Endodermal cell (in vitro differentiated cells): ENCODE measurements around the gene MIER2. TPM values are rescaled to one million over a fixed set of nuclear protein-coding genes. Genes with fewer than 3 reads are reported as not detected.

Source experiments
- DNase-seq: peaks from one replicate; pipeline ENCODE4 v3.0.0-alpha.2; 2017
- H3K27ac ChIP-seq: 2 replicates; pipeline ENCODE4 v1.5.1; 2013; ENCODE audit warnings: mild to moderate bottlenecking, low read depth, low read length, moderate library complexity
- H3K27me3 ChIP-seq: 2 replicates; pipeline ENCODE4 v1.6.1; 2013; ENCODE audit warnings: mild to moderate bottlenecking, low read length, moderate library complexity; ENCODE audit not compliant: insufficient read depth, control insufficient read depth, poor library complexity, severe bottlenecking
- H3K36me3 ChIP-seq: 2 replicates; pipeline ENCODE4 v1.7.0; 2013; ENCODE audit warnings: mild to moderate bottlenecking, low read length, moderate library complexity; ENCODE audit not compliant: control insufficient read depth, insufficient read depth
- H3K4me1 ChIP-seq: one replicate; pipeline ENCODE4 v1.7.0; 2013; ENCODE audit warnings: low read length; ENCODE audit not compliant: control insufficient read depth, insufficient read depth
- H3K4me3 ChIP-seq: 2 replicates; pipeline ENCODE4 v1.5.1; 2013; ENCODE audit warnings: mild to moderate bottlenecking, low read length, moderate library complexity
- H3K9ac ChIP-seq: 2 replicates; pipeline ENCODE4 v1.6.1; 2013; ENCODE audit warnings: mild to moderate bottlenecking, low read length, moderate library complexity; ENCODE audit not compliant: poor library complexity, severe bottlenecking; ENCODE audit errors: extremely low read depth
- H3K9me3 ChIP-seq: 2 replicates; pipeline ENCODE4 v1.6.1; 2013; ENCODE audit warnings: mild to moderate bottlenecking, low read length, moderate library complexity; ENCODE audit not compliant: control insufficient read depth
- H3K27ac Mint-ChIP-seq: 2 replicates; pipeline ENCODE4 v1.8.0; 2020; ENCODE audit warnings: mixed read lengths
- H3K27me3 Mint-ChIP-seq: 2 replicates; pipeline ENCODE4 v1.8.0; 2021; ENCODE audit warnings: mild to moderate bottlenecking, mixed read lengths; ENCODE audit not compliant: insufficient read depth
- H3K36me3 Mint-ChIP-seq: 2 replicates; pipeline ENCODE4 v1.8.0; 2020; ENCODE audit warnings: low read depth, mixed read lengths
- H3K4me1 Mint-ChIP-seq: 2 replicates; pipeline ENCODE4 v1.8.0; 2020; ENCODE audit warnings: mixed read lengths
- H3K4me3 Mint-ChIP-seq: 2 replicates; pipeline ENCODE4 v1.8.0; 2020; ENCODE audit warnings: mild to moderate bottlenecking, moderate library complexity, mixed read lengths
- H3K9me3 Mint-ChIP-seq: 2 replicates; pipeline ENCODE4 v1.8.0; 2020; ENCODE audit warnings: mild to moderate bottlenecking, mixed read lengths
- CTCF ChIP-seq: fragments of 200-600 bp; sonication (generic); conservative IDR thresholded peaks from 2 replicates; pipeline ENCODE4 v1.5.0; 2021; ENCODE audit warnings: antibody characterized with exemption, mild to moderate bottlenecking
- WGBS, 2 experiments: methylation state at CpG; one replicate each; pipeline versions ENCODE4 v1.1.5 to v1.1.7; 2013; ENCODE audit warnings: missing lambda C conversion rate in 2 of 2, mixed read lengths in 1 of 2; ENCODE audit not compliant: insufficient coverage in 1 of 2, insufficient read length in 1 of 2; 5-methylcytosine and 5-hydroxymethylcytosine counted together
- total RNA-seq, 2 donors: library from RNA; stranded (reverse); fragmentation: NEBNext Ultra II Directional in 1 of 2; extraction: Animal tissue kit (Norgen Biotek cat#: 25700) in 1 of 2; gene quantifications; 2 replicates in 1 of 2; 3 replicates in 1 of 2; pipeline ENCODE4 v1.2.1, GENCODE V29; 2021

Gene MIER2
- total RNA-seq, 2 donors from 2014 or later: 50.5 to 51.3 TPM

GRCh38 chr19:391726-392374 lies 47.3 kb upstream of the MIER2 start:
- H3K4me3 Mint-ChIP-seq: no peak overlapping the region

DNA sequence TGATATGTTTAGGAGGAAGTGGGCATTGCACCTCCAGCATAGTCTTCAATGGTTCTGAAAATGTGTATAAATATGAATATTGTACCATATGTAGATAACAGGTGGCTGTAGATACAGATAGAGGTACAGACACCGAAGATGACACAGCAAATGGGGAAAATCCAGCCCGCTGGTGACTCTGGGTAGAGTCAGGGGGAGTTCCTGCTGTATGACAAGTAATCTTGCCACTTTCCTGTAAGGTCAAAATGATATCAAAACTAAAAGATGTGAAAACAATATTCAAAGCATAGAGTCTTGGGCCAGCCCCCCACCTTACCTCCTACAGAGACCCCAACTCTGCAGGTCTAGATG lies 46.6 kb upstream of the MIER2 start:
- WGBS, 2 experiments: 93 to 100% methylated on average over 2 of the region's 2 CpGs
- peaks cover 20% of the 10 kb centered on the region for H3K27me3 Mint-ChIP-seq
- H3K4me3 ChIP-seq: no peak overlapping the region
- H3K9ac ChIP-seq: no peak overlapping the region
- H3K36me3 ChIP-seq: no peaks in the 10 kb centered on the region
- peaks cover 17% of the 10 kb centered on the region for H3K9me3 ChIP-seq
- no peaks in the 10 kb centered on the region for H3K27me3 ChIP-seq
- H3K27ac Mint-ChIP-seq: no peak overlapping the region
- peaks cover 15% of the 10 kb centered on the region for H3K9me3 Mint-ChIP-seq
- TF ChIP-seq CTCF: no peak
- H3K36me3 Mint-ChIP-seq: no peaks in the 10 kb centered on the region
- no peak overlapping the region for H3K4me3 Mint-ChIP-seq
- no peak for DNase-seq
- no peak overlapping the region for H3K27ac ChIP-seq
- no peaks in the 10 kb centered on the region for H3K4me1 ChIP-seq
- peaks cover 18% of the 10 kb centered on the region for H3K4me1 Mint-ChIP-seq

More at GRCh38 chr19:391726-392374, 47.3 kb upstream of the MIER2 start:
- Histone ChIP-seq H3K36me3 (no peaks in the 10 kb centered on the region), H3K4me1 (no peaks in the 10 kb centered on the region), H3K9ac (no peak overlapping the region), H3K4me3 (no peak overlapping the region), H3K27ac (no peak overlapping the region), H3K9me3 (peaks cover 17% of the 10 kb centered on the region), H3K27me3 (no peaks in the 10 kb centered on the region)
- no peaks in the 10 kb centered on the region for H3K36me3 Mint-ChIP-seq
- no peak for TF ChIP-seq CTCF
- H3K9me3 Mint-ChIP-seq: peaks cover 15% of the 10 kb centered on the region
- peaks cover 13% of the 10 kb centered on the region for H3K4me1 Mint-ChIP-seq
- no peak for DNase-seq
- no peak overlapping the region for H3K27ac Mint-ChIP-seq
- WGBS, 2 experiments: 90 to 96% methylated on average over 30 of the region's 30 CpGs
- peaks cover 20% of the 10 kb centered on the region for H3K27me3 Mint-ChIP-seq

DNA sequence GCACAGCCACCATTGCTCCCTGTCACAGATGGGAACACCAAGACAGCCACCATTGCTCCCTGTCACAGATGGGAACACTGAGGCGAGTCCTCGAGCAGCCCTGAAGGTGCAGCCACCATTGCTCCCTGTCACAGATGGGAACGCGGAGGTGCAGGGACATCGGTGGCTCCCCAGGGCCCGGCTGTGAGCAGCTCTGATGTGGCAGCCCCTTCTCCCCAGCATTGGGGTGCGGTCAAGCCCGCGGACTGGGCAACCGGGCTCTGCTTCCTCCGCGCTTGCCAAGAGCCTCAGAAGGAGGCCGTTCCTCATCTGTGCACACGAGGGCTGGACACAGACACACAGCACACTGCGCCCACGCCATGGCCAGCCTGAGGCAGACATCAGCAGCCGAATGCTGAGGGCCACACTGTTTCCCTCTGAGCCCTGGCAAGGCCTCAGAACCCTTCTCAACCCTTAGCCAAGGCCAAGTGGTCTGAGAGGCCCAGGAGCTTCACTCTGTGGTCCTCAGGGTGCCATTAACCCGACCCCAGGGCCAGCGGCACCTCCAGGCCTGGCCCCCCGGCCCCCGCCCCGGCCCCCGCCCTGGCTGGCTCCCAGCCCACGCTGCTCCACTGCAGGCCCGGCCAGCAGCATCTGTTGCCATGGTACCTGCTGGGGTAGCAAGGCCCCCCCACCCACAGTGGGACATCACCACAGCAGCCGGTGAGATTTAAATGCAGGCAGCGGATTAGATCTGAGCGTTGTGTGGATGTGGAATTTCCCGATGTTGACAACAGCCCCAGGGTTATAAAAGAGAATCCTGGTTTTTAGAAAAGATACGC lies 46.0 kb upstream of the MIER2 start:
- Histone ChIP-seq H3K9me3 (peaks cover 14% of the 10 kb centered on the region), H3K4me1 (no peaks in the 10 kb centered on the region), H3K4me3 (no peak overlapping the region), H3K9ac (no peak overlapping the region), H3K27ac (no peak overlapping the region), H3K27me3 (no peaks in the 10 kb centered on the region), H3K36me3 (no peaks in the 10 kb centered on the region)
- no peak overlapping the region for H3K4me3 Mint-ChIP-seq
- DNase-seq: no peak
- no peaks in the 10 kb centered on the region for H3K36me3 Mint-ChIP-seq
- H3K27ac Mint-ChIP-seq: peak overlapping the region; percentile 48
- peaks cover 13% of the 10 kb centered on the region for H3K9me3 Mint-ChIP-seq
- TF ChIP-seq CTCF: no peak
- 95 to 96% methylated on average over 23 to 30 of the region's 30 CpGs for whole genome bisulfite sequencing, 2 experiments
- H3K27me3 Mint-ChIP-seq: peaks cover 18% of the 10 kb centered on the region
- H3K4me1 Mint-ChIP-seq: peaks cover 24% of the 10 kb centered on the region
